Measurements from ENCODE around the gene GUK1.
"Not testable (repeated sequence)": the region's sequence is repeated elsewhere in the genome, so short reads cannot be mapped to it uniquely, and the experiment has no call there.

The GUK1 gene

DNA sequence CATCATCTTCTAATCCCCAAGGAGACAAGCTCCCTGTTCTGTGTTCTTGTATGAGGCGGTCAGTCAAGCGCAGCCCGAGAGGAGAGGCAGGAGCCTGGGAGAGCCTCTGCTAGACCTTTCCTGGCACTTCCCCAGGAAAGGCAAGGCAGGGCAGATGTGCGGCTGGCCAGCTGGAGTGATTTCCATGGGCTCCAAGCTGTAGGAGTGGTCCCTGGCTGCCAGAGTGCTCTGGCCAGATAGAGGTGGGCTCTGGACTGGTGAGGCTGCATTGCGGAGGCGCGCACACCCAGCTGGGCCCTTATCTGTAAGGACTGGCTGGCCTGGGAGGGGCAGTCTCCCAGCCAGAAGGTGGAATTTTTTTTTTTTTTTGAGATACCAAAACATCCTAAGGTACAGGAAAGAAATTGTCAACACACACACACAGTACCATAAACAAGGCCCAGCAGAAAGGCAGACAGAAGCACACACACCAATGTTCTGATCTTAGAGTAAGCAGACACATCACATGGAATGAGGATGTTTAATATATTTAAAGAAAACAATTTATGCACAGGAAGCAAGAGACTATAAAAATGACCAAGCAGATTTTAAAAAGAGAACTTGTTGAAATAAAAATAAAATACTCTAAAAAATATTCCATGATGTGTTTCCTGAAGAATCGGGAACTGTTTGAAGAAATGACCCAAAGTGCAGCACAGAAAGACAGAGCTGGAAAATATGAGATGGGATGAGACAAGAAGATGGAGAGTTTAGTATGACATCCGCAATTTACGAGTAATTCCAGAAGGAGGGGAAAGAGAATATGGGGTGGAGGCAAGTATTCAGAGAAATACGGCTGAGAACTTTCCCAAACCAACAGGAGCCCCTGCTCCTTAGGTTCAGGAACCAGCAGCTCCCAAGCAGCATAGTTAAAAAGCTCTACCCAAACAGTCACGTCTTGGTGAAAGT lies 38.9 kb downstream of the GUK1 start:
- no peak for DNase-seq

DNA sequence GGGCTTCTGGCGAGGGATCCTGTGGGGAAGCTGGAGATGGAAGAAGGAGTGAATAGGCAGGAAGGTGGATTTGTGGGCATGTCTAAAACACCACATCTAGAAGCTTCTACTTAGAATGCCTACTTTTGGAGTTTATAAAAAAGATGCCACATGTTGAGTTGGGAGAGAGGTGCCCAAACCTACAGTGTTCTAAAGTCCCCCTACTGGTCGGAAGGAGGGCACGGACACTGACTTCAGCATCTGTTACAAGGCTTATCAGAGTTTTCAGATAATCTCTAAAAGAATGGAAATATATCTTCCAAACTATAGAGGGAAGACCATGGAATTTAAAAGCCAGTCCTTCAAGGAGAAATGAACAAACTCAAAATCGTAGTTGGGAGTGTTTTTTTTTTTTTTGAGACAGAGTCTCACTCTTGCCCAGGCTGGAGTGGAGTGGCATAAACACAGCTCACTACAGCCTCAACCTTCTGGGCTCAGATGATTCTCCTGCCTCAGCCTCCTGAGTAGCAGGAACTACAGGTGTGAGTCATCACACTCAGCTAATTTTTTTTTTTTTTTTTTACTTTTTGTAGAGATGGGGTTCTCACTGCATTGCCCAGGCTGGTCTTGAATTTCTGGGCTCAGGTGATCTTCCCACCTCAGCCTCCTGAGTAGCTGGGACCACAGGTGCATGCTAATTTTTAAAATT lies 40.3 kb downstream of the GUK1 start:
- no peak for DNase-seq

DNA sequence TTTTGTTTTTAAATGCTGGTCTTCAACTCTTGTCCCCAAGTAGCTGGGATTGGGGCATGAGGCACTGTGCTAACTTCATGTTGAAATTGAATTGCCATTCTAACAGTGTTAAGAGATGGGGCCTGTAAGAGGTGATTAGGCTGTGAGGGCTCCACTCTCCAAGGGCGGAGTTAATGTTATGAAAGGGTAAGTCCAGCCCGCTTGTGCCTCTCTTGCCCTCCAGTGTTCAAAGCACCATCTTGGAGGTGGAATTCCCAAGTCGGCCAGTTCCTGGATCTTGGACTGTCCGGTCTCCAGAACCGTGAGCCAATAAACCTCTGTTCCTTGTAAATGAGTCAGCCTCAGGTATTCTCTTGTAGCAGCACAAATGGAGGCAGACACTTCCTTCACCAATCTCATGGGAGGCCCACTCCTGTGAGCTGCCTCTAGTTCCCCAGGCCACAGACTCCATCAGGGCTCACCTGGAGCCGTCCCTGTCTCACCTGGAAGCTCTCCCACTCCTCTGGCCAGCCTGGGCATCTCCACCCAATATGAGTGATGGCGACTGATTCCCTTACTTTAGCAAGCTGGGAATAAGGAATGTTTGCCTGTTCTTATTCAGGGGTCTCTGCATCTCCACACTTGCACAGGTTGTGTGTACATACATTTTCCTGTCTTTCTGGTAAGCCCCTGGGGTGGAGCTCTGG lies 41.0 kb downstream of the GUK1 start:
- no peak for DNase-seq

DNA sequence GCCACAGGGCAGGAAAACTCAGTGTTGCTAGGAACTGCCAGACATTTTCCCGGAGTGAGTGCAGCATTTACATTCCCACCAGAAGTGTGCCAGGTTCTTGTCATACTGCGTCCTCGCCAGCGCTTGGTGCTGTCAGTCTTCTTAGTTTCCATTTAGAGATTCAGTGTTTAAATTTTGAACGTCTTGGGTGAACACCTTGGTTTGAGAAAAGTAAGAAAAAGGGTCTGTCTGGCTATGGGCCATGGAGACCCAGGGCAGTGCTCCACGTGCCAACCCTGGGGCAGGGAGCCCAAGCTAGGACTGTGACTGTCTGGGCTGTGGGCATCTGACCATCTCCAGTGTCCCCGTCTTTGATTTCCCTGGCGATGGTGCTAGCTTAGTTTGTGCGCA lies 41.6 kb downstream of the GUK1 start:
- no peak for DNase-seq

DNA sequence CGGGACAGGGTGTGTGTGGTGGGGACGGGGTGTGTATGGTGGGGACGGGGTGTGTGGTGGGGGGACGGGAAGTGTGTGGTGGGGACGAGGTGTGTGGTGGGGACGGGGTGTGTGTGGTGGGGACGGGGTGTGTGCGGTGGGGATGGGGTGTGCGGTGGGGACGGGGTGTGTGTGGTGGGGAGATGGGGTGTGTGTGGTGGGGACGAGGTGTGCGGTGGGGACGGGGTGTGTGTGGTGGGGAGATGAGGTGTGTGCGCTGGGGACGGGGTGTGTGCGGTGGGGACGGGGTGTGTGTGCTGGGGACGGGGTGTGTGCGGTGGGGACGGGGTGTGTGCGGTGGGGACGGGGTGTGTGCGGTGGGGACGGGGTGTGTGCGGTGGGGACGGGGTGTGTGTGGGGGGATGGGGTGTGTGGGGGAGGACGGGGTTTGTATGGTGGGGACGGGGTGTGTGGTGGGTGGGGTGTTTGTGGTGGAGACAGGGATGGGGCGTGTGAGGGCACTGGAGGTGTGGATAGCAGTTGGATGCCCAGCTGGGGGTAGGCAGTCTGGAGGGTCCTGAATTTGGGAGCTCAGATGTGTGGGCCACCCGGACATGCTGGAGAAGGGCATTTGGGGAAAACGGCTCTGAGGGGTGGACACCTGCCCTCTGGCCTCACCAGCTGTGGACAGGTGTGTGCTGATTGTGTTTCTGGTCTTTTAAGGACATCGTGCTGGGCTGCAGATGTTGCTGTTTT lies 42.4 kb downstream of the GUK1 start:
- DNase-seq = no peak

DNA sequence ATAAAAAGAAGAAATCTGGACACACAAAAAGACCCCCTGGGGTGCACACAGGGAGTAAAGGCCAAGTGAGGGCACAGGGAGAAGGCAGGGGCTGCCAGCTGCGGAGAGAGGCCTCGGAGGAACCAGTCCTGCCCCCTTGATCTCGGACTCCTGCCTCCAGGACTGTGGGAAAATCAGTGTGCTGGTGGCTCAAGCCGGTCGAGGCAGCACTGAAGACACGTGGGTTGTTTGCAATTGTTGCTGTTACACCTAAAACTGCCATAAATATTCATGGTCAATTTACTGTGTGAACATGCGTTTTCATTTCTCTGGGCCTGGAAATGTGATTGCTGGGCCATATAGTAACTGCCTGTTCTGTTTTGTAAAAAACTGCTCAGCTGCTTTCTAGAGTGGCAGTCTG lies 44.1 kb downstream of the GUK1 start:
- no peak for DNase-seq

DNA sequence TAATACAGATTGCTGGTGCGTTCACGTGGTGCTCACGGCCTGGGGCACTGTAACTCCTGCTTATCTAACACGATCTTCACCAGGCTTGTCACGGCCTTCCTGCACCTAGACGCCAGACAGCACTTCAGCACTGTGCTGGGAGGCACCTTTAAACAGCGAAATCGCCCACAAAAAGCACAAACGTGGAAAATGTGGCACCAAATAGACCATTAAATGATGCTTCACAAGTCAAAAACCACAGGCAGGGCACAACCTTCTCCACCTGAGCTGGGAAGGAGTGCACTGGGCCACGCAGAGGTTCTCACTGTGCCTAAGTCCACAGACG lies 45.5 kb downstream of the GUK1 start:
- DNase-seq = no peak

DNA sequence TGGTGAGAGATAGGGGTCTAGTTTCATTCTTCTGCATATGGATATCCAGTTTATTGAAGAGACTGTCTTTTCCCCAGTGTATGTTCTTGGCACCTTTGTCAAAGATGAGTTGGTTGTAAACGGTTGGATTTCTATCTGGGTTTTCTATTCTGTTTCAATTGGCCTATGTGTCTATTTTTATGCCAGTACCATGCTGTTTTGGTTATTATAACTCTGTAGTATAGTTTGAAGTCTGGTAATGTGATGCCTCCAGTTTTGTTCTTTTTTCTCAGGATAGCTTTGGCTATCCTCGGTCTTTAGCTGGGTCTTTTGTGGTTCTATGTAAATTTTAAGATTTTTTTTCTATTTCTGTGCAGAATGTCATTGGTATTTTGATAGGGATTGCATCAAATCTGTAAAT lies 48.2 kb downstream of the GUK1 start:
- not testable (repeated sequence) for DNase-seq

DNA sequence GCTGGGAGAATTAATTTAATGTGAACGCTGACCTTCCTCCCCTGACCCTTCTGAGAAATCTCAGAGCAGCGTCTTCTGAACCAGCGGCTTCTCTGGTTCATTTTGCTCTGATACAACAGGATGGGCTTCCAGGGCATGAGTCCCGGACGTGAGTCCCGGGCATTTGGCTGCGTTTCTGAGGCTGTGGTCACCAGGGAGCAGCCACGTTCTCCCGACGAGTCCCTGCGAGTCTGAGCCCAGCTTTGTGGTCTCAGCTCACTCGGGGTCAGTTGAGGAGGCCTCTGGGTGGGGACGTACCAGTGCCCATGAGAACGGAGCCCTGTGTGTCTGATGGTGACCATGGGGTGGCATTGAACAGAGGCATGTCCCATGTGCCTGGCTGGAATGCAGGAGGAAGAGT lies 50.1 kb downstream of the GUK1 start:
- no peak for DNase-seq

DNA sequence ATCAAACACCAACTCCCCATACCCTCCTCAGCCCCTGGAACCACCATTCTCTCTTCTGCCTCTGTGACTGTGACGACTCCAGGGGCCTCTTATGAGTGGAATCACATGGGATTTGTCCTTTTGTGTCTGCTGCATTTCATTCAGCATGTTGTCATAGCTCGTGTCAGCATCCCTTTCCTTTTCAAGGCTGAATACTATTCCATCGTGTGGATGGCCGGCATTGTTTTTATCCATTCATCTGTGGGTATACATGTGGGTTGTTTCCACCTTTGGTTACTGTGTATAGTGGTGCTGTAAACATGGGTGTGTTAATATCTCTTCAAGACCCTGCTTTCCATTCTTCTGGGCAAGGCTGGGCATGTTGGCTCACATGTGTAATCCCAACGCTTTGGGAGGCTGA lies 50.7 kb downstream of the GUK1 start:
- no peak for DNase-seq

DNA sequence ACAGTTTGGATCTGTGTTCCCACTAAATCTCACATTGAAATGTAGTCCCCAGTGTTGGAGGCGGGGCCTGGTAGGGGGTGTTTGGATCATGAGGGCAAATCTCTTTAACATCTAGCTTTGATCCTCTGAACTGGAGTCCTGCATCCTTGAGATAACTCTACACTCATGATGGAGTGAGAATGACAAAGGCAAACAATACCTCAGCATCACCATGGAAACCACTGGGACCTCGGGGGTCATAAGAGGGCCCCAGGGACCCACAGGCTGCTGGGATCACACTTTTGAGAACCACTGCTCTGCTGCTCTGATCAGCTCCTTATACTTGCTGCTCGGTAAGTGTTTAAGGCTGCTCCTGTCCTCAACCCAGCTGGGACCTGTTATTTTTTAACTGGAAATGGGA lies 54.4 kb downstream of the GUK1 start:
- no peak for DNase-seq

DNA sequence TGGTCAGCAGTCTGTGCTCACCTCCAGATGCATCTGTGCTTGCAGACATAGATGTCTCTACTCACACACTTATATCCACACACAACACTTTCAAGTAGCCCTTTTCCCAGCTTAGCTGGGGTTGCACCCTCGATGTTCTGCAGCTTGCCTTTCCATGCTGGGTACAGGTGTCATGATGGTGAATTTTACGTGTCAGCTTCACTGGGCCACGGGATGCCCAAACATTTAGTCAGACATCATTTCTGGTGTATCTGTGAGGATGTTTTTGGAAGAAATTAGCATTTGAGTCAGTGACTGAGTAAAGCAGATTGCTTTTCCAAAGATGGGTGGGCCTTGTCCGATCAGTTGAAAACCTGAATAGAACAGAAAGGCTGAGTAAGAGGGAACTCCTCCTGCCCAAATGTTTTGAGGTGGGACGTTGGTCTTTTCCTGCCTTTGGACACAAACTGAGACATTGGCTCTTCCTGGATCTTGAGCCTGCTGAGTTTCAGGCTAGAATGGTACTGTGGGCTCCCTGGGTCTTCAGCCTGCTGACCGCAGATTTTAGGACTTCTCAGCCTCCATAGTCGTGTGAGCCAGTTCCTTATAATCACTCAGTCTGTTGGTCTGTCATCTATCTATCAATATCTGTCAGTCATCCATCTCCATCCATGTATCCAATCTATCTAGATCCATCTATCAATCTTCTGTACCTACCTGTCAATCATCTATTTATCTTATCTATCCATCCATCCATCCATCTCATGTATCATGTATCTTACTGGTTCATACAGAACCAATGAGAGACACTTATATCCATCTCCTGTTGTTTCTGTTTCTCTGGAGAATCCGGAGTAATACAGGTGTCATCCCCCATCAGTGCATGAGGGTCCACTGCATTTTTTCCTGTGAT lies 55.1 kb downstream of the GUK1 start:
- DNase-seq = no peak

DNA sequence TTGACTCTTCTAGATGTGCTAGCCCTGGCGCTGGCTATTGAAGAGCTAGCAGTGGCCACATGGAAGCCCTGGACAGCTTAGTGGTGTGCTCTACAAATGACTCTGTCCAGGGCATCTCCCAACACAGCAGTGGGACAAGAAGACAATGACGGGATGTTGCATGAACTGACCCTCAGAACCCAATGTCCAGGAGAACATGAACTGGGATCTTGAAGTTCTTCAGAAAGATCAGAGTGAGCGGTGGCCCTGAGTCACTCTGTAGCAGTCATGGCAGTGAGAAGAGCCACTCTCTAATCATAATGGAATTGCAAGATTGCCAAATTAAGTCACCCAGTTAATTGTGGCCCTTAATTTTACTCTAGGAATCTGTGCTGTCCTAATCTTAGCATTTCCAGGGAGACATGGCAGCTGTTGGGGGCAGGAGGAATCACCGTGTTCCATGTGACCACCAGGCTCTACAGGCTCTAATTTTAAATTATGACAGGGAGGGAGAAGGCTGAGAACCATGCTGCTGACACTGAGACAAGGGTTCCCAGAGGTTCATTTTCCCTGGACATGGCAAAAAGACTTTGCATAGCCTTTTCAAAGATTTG lies 57.6 kb downstream of the GUK1 start:
- DNase-seq = no peak
